ENCODE data around the gene RASIP1.
"Not testable (repeated sequence)": the region's sequence is repeated elsewhere in the genome, so short reads cannot be mapped to it uniquely, and the experiment has no call there.

The RASIP1 gene

GRCh38 chr19:48740164-48740972 is at the start of gene RASIP1:
TSS of gene RASIP1 (minus strand) at chr19:48740610. CDS start at chr19:48740282, 328 bp downstream.
- DNase-seq: no peak

- DNase-seq: not testable (repeated sequence)
These were observed 46.9 kb upstream of the RASIP1 start for GRCh38 chr19:48787331-48787730.

GRCh38 chr19:48786422-48786821 is 46.0 kb upstream of the RASIP1 start:
- not testable (repeated sequence) for DNase-seq

GRCh38 chr19:48784527-48784926 is 44.1 kb upstream of the RASIP1 start:
- DNase-seq: peak; percentile 60

- DNase-seq: peak; percentile 59
These were observed 40.4 kb upstream of the RASIP1 start for GRCh38 chr19:48780631-48781391.

- DNase-seq: peak; percentile 37
These were observed 39.2 kb upstream of the RASIP1 start for GRCh38 chr19:48779636-48780035.

- DNase-seq: no peak
These were observed 37.3 kb upstream of the RASIP1 start for GRCh38 chr19:48777720-48778119.

- DNase-seq: no peak
These were observed 36.7 kb upstream of the RASIP1 start for GRCh38 chr19:48777139-48777538.

- no peak for DNase-seq
These were observed 32.1 kb upstream of the RASIP1 start for GRCh38 chr19:48772503-48772953.

- no peak for DNase-seq
These were observed 30.5 kb upstream of the RASIP1 start for GRCh38 chr19:48770734-48771472.

- DNase-seq: no peak
These were observed 29.9 kb upstream of the RASIP1 start for GRCh38 chr19:48770266-48770665.

GRCh38 chr19:48768994-48769713 is 28.7 kb upstream of the RASIP1 start:
- DNase-seq: peak; percentile 58

GRCh38 chr19:48768171-48768753 is 27.9 kb upstream of the RASIP1 start:
- peak; percentile 69 for DNase-seq

- peak; percentile 90 for DNase-seq
These were observed 25.4 kb upstream of the RASIP1 start for GRCh38 chr19:48765816-48766215.

- DNase-seq: no peak
These were observed 20.2 kb upstream of the RASIP1 start for GRCh38 chr19:48760504-48761205.

GRCh38 chr19:48757741-48758144 is 17.3 kb upstream of the RASIP1 start:
- DNase-seq: no peak

- DNase-seq: no peak
These were observed 16.8 kb upstream of the RASIP1 start for GRCh38 chr19:48757089-48757675.

GRCh38 chr19:48756686-48757085 is 16.3 kb upstream of the RASIP1 start:
- DNase-seq: no peak

- no peak for DNase-seq
These were observed 15.8 kb upstream of the RASIP1 start for GRCh38 chr19:48756212-48756611.

GRCh38 chr19:48755787-48756186 is 15.4 kb upstream of the RASIP1 start:
- no peak for DNase-seq

- no peak for DNase-seq
These were observed 14.8 kb upstream of the RASIP1 start, which contains the start of gene FGF21 for GRCh38 chr19:48755084-48755641. TSS of gene FGF21 (plus strand) at chr19:48755524. CDS start at chr19:48756237, 713 bp downstream.
